Peyer's patch (tissue), 4 donors: Measurements from ENCODE around the gene PITRM1. TPM values are rescaled to one million over a fixed set of nuclear protein-coding genes. Genes with fewer than 3 reads are reported as not detected.

Source experiments
- DNase-seq, 3 donors: peaks; one replicate each; pipeline ENCODE4 v3.0.0-alpha.2; 2017 to 2019
- H3K27ac ChIP-seq, 4 donors: fragments of 200-600 bp; sonication (generic); one replicate each; pipeline ENCODE4 v1.5.1; 2016 to 2019
- H3K27me3 ChIP-seq, 2 donors: fragments of 200-600 bp; sonication (generic); one replicate each; pipeline ENCODE4 v1.5.1; 2019
- H3K36me3 ChIP-seq, 3 donors: fragments of 200-600 bp; sonication (generic); one replicate each; pipeline ENCODE4 v1.5.1; 2016 to 2019
- H3K4me1 ChIP-seq, 4 donors: fragments of 200-600 bp; sonication (generic); one replicate each; pipeline ENCODE4 v1.5.1; 2016 to 2019
- H3K4me3 ChIP-seq, 4 donors: fragments of 200-600 bp; sonication (generic); 1 replicate in 3 of 4; 2 replicates in 1 of 4; pipeline ENCODE4 v1.5.1; 2016 to 2019; ENCODE audit warnings: mild to moderate bottlenecking in 1 of 4
- H3K9me3 ChIP-seq, 4 donors: fragments of 200-600 bp; sonication (generic); one replicate each; pipeline ENCODE4 v1.5.1; 2016 to 2019; ENCODE audit warnings: mild to moderate bottlenecking in 1 of 4
- CTCF ChIP-seq, 6 experiments: fragments of 450-650 bp in 4 of 6; fragments of 200-600 bp in 2 of 6; sonication (generic) in 1 of 6; IDR thresholded peaks; one replicate each; pipeline ENCODE4 v1.5.1; 2017 to 2019; ENCODE audit warnings: antibody characterized with exemption in 6 of 6, mild to moderate bottlenecking in 3 of 6, moderate library complexity in 1 of 6
- POLR2A ChIP-seq, 2 donors: fragments of 450-650 bp; IDR thresholded peaks; one replicate each; pipeline ENCODE4 v1.5.1; 2017; ENCODE audit warnings: antibody characterized with exemption in 2 of 2, mild to moderate bottlenecking in 2 of 2, moderate library complexity in 2 of 2
- total RNA-seq, 4 donors: library from RNA; depleted of rRNA; stranded (reverse); fragments of >200 nt; gene quantifications; one replicate each; pipeline ENCODE4 v1.1.0, GENCODE V29; 2016

PITRM1 gene
- total RNA-seq, 4 donors from 2014 or later: 54.5 to 71.3 (median 63.7) TPM

GRCh38 chr10:3208481-3209406 lies 36.2 kb upstream of the PITRM1 start:
- Histone ChIP-seq H3K9me3 (no peaks in the 10 kb centered on the region), H3K27ac (no peak overlapping the region), H3K4me1 (no peaks in the 10 kb centered on the region), H3K27me3 (no peaks in the 10 kb centered on the region), H3K36me3 (no peaks in the 10 kb centered on the region), H3K4me3 (no peak overlapping the region)
- DNase-seq: no peak
- TF ChIP-seq CTCF (IDR thresholded peaks at IDR 0.05): no peak
- no peak for TF ChIP-seq POLR2A (IDR thresholded peaks at IDR 0.05)

- no peaks in the 10 kb centered on the region for H3K9me3 ChIP-seq
- DNase-seq: no peak
- H3K27ac ChIP-seq: no peak overlapping the region
- TF ChIP-seq CTCF (IDR thresholded peaks at IDR 0.05): no peak
- TF ChIP-seq POLR2A (IDR thresholded peaks at IDR 0.05): no peak
- no peaks in the 10 kb centered on the region for H3K36me3 ChIP-seq
- no peaks in the 10 kb centered on the region for H3K27me3 ChIP-seq
- no peaks in the 10 kb centered on the region for H3K4me1 ChIP-seq
- no peak overlapping the region for H3K4me3 ChIP-seq
These were observed 34.8 kb upstream of the PITRM1 start for GRCh38 chr10:3207351-3207750.

- no peak overlapping the region for H3K4me3 ChIP-seq
- H3K27me3 ChIP-seq: no peaks in the 10 kb centered on the region
- TF ChIP-seq CTCF (IDR thresholded peaks at IDR 0.05) (no peak), POLR2A (IDR thresholded peaks at IDR 0.05) (no peak)
- H3K36me3 ChIP-seq: no peaks in the 10 kb centered on the region
- H3K27ac ChIP-seq: no peak overlapping the region
- DNase-seq: no peak
- no peaks in the 10 kb centered on the region for H3K4me1 ChIP-seq
- no peaks in the 10 kb centered on the region for H3K9me3 ChIP-seq
These were observed 34.1 kb upstream of the PITRM1 start for GRCh38 chr10:3206511-3207157.

- H3K27ac ChIP-seq: no peak overlapping the region
- TF ChIP-seq POLR2A (IDR thresholded peaks at IDR 0.05) (no peak), CTCF (IDR thresholded peaks at IDR 0.05) (no peak)
These were observed 31.4 kb upstream of the PITRM1 start for GRCh38 chr10:3203972-3204371.

GRCh38 chr10:3203016-3203811 lies 30.6 kb upstream of the PITRM1 start:
- no peaks in the 10 kb centered on the region for H3K36me3 ChIP-seq
- no peaks in the 10 kb centered on the region for H3K9me3 ChIP-seq
- TF ChIP-seq POLR2A (IDR thresholded peaks at IDR 0.05) (no peak), CTCF (IDR thresholded peaks at IDR 0.05) (no peak)
- no peak overlapping the region for H3K27ac ChIP-seq
- DNase-seq: no peak
- no peaks in the 10 kb centered on the region for H3K27me3 ChIP-seq
- H3K4me1 ChIP-seq: no peaks in the 10 kb centered on the region
- H3K4me3 ChIP-seq: no peak overlapping the region

More at GRCh38 chr10:3203972-3204371, 31.4 kb upstream of the PITRM1 start:
- Histone ChIP-seq H3K36me3 (no peaks in the 10 kb centered on the region), H3K4me1 (no peaks in the 10 kb centered on the region), H3K27me3 (no peaks in the 10 kb centered on the region), H3K4me3 (no peak overlapping the region), H3K9me3 (no peaks in the 10 kb centered on the region)
- DNase-seq: no peak
